HG03565 (cell line): ENCODE measurements around the gene C14orf132.
"Not testable (repeated sequence)": the region's sequence is repeated elsewhere in the genome, so short reads cannot be mapped to it uniquely, and the experiment has no call there.

Experiments used
- ATAC-seq: cut with Tn5 transposase; IDR thresholded peaks from one replicate; pipeline ENCODE4 v1.9.1; 2021; ENCODE audit warnings: mild to moderate bottlenecking, moderate library complexity; ENCODE audit not compliant: unreplicated experiment

The C14orf132 gene

DNA sequence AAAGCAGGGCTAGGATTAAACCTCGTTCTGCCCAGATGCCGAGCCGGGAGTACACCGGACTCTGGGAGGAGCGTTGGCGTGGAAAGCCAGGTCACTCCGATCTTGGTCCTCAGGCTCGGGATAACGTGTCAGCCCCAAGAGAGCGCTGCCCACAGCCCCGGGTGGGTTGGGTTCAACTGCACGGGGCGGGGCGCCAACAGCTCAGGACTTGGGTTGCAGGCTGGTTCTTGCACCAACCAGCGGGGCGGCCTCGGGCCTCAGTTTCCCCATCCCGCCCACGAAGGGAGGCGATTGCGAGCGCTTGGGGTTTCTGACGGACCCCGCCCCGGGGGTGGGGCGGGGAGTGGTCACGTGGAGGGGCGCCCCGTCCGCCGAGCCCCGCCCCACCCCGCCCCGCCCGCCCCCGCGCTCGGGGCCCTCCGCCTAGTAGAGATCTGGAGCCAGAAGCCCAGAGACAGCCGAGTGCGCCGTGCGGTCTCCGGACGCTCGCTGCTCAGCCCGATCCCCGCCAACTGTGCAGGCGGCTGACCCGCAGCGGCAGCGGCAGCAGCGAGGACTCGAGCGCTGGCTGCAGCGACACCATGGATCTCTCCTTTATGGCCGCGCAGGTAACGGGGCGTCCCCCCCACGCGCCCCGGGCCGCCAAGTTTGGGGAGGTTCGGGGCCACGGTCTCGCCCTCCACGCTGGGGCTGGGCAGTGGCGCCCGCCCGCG is at the start of gene C14orf132:
Gene C14orf132, plus strand, starts transcription at position 443 of the 713 bp plus-strand sequence. Its CDS starts 139 bp downstream, at position 582.
- no peak for ATAC-seq

DNA sequence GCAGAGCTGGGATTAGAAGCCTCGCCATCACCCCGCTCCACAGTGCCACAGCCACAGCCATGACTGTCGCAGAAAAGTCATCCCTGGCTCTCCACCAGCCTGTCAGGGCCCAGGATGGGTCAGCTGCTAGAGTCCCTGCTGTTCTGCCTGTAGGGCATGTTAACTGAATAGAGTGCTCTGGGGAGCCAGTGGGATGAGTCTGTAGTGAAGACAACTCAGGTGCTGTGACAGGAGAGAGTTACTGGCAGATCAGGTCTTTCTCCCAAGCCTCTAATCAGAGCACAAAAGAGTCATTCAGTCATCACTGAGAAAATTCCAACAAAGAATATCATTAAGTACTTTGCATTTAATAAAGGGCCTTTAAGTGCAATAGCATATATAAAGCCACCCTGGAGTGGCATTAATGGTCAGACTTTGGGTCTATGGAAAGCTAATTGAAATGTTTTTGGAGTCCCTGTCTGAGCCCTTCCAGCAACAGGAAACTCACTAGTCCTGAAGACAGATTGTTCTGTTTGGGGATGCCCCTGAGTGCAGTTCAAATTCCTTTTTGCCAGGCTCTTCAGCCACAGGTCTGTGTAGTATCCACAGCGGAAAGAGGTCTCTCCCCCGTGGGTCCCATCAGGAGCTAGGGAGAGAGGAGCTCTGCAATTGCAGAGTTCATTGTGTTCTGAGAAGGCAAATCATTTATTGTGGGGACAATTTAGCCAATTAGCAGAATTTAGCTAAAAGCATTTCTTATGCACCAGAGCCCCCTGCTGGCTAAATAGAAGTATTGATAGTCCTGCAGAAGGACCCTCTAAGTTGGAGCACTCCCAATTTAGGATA is 45.2 kb upstream of the C14orf132 start:
- no peak for ATAC-seq

DNA sequence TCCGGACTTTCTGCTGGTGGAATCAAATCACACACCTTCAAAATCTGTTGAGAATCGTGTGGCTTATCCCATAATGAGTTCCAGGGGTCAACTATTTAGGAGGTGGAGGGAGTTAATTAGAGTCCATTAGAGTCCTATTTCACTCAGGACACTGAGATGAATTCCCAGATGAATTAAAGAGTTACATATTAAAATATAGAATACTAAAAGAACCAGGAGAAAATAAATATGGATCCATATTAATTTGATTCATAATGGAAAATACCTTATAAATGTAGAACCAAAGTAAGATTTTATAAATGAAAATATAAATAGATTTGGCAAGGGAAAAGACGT is 44.6 kb upstream of the C14orf132 start:
- ATAC-seq, result no peak

DNA sequence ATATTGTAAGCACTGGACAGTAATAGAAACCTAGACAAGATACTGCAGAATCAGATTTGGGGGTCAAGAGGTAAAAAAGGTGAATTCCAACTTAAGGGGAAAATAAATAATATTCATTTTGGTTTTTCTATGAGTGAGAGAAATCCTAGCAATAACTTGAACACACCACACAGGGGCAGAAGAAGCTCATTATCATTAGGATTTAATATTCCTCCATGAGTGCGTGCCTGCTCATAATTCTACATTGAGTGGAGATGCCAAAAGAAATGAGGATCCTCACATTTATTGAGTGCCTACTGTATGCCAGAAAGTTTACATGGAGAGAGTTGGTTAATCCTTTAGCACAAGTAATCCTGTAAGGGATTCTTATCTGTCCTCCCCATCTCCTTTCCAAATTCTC is 40.5 kb upstream of the C14orf132 start:
- no peak for ATAC-seq

DNA sequence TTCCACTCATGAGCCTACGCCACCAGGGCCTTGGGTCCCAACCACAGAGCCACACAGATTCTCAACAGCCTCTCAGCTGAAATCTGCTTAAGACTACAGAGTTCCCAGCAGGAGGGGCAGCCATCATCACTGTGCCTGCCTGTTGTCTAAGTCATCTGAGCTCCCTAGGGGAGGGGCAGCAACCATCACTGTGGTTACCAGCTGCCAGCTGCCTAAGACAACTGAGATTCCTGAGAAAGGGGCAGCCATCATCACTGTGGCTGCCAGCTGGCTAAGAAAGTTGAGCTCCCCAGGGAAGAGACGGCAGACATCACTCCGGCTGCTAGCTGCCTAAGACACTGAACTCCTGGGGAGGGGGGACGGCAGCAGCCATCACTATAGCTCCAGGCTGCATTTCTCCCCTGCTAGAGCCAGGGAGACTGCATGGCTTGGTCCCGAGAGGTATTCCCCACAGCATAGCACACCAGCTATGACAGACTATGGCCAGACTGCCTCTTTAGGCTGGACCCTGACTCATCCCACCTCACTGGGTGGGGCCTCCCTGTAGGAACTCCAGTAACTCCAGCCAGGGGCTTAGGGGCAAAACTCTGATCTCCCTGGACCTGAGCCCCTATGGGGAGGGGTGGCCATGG is 37.2 kb upstream of the C14orf132 start:
- no peak for ATAC-seq

DNA sequence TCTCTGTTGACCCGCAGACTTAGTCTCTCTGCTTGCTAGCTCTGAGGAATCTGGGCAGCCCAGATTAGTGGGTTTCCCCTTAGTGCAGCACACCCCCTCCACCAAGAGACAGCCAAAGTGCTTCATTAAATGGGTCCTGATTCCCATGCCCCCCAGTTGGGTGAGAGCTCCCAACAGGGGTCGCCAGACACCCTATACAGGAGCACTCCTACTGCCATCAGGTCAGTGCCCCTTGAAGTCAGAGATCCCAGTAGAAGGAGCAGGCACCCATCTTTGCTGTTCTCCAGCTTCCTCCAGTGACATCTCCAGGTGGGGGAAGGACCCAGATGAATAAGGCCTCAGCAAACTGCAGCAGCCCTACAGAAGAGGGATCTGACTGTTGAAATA is 36.7 kb upstream of the C14orf132 start:
- no peak for ATAC-seq

DNA sequence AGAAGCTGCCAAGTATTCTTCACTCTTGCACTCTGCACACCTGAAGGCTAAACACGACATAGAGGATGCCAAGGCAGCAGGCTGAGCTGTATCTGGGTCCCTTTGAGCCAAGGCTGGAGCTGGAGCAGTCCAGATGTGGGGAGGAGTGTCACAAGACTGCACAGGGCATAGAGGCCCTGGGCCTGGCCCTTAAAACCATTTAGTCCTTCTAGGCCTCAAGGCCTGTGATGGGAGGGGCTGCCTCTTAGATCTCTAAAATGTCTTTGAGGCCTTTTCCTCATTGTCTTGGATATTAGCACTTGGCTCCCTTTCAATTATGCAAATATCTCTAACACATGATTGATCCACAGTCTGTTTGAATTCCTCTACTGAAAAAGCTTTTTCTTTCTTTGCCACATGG is 28.0 kb upstream of the C14orf132 start:
- ATAC-seq, result no peak

DNA sequence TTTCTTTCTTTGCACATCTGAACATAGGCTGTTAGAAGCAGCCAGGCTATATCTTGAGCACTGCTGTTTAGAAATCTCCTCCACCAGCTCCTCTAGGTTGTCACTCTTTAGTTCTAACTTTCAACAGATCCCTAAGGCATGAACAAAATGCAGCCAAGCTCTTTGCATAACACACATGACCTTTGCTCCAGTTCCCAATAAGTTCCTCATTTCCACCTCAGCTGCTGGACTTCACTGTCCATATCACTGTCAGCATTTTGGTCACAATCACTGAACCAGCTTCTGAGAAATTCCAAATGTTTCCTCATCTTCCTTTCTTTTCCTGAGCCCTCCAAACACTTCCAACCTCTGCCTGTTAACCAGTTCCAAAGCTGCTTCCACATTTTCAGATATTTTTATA is 27.6 kb upstream of the C14orf132 start:
- ATAC-seq, result no peak

DNA sequence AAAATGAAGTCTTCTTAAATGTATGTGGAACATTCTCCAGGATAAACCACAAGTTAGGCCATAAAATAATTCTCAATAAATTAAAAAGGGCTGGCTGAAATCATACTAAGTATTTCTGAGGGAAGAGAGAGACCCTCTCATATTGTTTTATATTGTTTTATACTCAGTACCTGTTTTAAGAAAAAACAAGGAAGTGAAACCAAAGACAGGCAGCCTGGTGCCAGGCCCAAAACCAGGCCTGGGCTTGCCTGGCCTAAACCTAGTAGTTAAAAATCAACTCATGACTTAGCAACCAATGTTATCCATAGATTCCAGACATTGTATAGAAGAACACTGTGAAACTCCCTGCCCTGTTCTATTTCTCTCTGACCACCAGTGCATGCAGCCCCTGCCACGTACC is 26.4 kb upstream of the C14orf132 start:
- not testable (repeated sequence) for ATAC-seq

DNA sequence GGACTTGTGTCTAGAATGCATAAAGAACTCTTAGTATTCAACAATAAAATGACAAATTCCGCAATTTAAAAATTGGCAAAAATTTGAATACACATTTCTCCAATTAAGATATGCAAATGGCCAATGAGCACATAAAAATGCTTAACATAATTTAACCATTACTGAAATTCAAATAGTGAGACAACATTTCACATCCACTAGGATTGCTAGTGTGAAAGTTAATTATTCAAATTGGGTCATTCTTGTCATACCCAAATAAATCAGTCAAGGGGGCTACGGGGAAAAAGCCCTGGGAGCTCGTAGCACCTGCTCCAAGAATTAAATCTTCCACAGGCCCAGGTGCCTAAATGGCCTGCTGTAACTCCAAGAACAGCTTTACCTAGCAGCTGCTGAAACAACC is 25.0 kb upstream of the C14orf132 start:
- ATAC-seq, result no peak

DNA sequence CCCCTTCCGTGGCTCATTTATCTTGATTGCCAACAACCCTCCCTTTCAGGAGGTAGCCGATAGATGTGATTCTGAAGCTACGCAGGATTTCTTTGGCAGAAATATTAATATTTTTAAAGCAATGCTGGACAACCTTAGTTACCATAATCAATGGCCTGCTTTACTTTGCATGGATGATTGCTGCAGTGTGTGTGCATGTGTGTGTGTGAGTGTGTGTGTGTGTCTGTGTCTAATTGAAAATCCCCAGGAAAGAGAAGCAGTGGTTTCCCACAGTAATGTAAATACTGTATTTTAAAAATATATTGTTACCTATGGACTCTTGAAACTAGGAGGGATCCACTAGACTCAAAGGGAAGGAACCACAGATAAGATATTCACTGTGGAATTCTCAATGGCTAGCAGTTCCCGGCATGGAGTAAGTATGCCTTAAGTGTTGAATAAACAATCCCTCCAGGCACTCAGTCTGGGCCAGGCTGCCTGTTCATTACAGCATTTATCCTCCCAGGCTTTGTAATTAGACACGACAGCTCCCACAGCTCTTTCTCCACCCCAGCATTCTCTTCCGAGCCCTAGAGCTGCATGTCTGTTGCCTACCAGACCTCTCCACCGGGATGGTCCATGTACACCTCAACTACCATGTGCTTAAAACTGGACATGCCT is 22.5 kb upstream of the C14orf132 start:
- no peak for ATAC-seq

DNA sequence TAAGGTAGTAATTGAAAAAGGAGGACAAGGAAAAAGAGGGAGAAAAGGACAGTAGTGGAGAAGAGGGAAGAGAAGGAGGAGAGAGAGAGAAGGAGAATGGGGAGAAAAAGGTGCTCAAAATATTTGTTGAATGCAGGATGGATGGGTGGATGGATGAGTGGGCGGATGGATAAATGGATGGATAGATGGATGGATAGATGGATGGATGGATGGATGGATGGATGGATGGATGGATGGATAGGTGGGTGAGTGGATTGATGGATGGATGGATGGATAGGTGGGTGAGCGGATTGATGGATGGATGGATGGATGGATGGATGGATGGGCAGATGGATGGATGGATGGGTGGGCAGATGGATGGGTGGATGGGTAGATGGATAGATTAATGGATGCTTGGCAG is 21.3 kb upstream of the C14orf132 start:
- ATAC-seq, result no peak

DNA sequence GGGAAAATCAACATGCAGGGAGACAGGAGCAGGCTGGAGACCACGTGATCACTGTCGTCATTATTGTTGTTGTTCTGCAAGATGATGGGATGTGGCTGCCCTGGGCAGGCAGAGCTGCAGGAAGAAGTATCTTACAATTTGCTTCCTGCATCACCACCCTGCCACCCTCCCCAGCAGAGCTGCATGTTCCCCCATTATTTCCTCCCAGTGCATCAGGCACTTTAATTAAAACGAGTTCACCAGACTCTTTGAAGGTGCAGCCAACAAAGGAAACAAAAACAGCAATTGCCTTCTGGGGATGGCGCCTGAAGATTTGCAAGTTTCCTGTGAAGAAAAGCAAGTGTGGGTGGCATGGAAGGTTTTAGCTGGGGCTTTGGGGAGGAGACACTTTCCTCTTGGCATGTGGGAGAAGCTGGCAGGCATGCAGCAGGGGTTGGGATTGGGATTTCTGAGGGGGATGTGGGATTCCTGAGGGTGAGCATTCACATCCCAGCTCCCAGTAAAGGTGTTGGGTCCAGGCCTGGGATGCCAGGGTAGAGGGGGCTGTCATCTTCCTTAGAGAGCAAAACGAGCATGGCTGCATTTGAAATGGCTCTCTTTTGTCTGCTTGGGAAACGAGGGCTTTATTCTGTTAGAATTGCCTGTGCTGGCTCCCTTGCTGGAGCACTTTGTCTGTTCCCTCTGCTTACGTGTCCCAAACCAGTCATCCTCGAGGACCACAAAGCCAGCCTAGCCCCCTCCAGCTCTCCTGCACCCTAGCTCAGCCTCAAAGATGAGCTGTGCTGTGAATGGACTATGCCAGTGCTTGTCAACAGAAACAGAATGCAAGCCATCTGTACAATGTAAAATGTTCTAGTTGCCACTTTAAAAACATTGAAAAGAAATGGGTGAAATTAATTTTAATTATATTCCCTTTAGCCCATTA is 11.5 kb upstream of the C14orf132 start:
- no peak for ATAC-seq

DNA sequence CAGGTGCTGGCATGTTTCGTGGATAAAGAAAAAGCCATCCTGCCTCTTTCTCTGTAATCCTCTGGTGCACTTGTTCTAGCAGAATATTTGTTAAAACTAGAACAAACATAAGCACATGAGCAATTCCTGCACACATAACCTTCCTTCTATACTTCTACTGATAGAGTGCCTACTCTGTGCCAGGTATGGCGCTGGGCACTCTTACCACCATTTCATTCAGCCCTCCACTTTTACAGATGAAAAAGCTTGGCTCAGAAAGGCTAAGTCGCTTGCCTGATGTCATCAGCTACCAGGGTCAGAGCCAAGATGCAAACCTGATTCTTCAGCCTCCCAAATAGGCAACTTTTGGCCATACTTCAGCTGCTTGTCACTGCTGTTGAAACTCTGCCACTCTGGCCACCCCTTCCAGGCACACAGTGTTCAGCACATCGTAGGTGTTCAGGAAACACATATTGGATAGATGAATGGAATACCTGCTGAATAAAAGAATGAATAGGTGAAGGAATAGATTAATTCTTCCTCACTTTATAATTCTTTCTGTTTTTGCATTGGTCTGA is 10.0 kb upstream of the C14orf132 start:
- ATAC-seq, result no peak

DNA sequence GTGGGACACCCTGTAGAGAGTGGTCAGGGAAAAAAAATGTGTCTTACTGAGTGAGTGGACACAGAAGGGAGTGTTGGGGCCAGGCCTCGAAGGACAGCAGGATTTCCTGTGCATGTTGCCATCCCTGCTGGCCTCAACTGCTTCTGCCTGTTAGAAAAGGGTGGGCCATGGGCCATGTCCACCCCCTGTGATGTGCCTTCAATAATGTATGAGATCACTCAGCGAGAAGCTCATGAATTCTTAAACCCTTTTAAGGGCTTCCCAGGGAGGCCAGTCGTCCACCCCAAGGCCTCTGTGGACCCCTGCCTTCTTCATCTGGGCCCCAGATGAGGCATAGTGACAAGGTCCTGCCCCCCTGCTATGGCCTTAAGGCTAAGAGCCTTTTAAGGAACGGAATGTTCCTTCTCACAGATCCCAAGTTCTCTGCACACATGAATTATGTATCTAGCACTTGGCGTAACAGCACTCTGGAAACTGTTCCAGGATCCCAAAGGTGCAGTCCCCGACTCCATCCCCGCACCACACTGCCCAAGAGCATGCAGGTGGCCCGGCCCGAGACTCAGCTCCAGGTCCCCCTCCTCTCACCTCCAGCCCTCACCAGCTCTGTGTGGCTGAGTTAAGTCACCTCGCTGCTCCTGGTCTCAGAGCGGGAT is 8.9 kb upstream of the C14orf132 start:
- no peak for ATAC-seq

DNA sequence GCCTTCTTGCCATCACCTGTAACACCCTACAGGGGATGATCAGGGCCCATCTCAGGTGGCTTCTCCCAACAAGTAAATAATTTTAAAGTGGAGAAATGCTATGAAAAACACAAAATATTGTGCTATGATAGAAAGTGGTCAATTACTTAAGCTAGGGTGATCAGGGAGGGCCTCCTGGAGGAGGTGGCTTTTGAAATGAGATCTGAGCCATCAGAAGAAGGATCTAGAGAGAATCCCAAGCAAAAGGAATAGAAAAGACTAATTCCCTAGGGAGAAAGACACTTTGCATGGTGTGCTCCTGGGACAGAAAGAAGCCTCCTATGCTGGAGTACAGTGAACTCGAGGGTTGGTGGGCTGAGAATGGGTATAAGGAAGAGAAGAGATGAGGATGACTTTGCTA is 7.5 kb upstream of the C14orf132 start:
- ATAC-seq, result no peak

DNA sequence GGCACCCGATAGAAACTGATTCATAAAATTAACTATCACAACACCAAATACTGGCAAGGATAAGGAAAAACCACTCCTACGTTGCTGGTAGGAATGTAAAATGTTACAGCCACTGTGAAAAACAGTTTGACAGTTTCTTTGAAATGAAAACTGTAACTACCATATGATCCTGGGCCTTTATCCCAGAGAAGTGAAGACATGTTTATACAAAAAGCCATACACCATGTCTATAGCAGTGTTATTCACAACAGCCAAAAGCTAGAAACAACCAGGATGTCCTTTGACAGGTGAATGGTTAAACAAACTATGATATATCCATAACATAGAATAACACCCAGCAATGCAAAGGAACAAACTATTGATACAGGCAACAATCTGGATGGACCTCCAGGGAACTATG is 3.7 kb upstream of the C14orf132 start:
- ATAC-seq, result no peak

DNA sequence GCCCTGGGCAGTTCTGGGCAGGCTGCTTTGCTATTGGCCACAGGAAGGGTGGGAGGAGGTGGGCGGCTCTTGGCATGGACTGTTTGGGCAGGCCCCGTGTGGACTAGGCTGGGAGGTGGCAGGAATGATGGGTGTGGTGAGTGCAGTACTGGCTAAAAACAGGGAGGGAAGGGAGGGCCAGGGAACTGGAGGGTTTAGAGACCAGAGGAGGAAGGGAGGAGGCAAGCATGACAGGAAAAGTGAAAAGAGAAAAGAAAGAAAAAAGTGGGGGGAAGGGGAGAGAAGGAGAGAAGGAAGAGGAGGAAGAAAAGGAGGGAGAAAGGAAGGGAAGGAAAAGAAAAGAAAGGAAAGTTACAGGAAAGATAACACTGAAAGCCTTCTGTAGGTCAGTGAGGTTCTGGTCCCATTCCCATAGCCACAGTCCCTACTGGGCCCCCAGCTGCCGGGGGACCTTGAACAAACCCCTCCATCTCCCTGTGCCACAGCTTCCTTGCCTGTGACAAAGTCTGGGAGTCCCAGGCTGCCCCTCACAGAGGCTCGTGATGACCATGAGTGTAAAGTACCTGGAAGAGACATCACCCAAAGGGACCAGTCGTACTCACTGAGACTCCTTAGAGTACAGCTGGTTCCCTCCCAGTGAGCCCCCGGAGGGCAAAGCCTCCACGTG is 1.1 kb upstream of the C14orf132 start:
- ATAC-seq, result no peak

DNA sequence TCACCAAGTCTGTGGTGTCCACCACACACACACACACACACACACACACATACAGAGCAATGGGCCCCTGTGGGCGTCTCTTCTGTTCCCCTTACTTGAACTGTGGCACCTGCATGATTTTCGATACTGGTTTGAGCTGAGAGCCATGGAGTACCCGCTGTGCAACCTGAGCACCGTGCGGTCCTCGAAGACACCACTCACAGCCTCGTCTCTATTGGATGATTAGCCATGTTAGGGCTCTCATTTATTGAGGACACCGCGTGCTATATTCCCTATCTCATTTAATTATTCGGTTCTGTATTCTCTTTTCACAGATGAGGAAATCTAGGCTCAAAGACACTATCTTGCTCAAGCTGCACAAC is 623 bp upstream of the C14orf132 start:
- no peak for ATAC-seq
